ENCODE data around the gene NHEJ1. TPM values are rescaled to one million over a fixed set of nuclear protein-coding genes. Genes with fewer than 3 reads are reported as not detected.

Gene NHEJ1
- total and polyA plus RNA-seq, 2 donors (not counting 3 experiments of a cell fraction or from before 2014, with no cell fraction given) = 12.8 to 12.9 TPM

GRCh38 chr2:219167997-219168396, 7.4 kb upstream of the NHEJ1 start:
- Histone ChIP-seq H2AFZ (ENCODE audit: low read depth, low read length) (no peak overlapping the region), H3K27me3 (ENCODE audit: control insufficient read depth in 2 of 2, insufficient read depth in 2 of 2, low read length in 2 of 2) (no peaks in the 10 kb centered on the region), H3K9me3 (replicated peaks; ENCODE audit: control insufficient read depth, insufficient read depth, low read length) (no peaks in the 10 kb centered on the region), H3K27ac (ENCODE audit: insufficient read depth, low read depth, low read length) (no peak overlapping the region), H3K4me2 (ENCODE audit: insufficient read depth, low read length) (no peak overlapping the region), H3K9me1 (replicated peaks; ENCODE audit: control insufficient read depth, extremely low read depth, insufficient read depth, low read length) (no peaks in the 10 kb centered on the region), H3K79me2 (ENCODE audit: control insufficient read depth, insufficient read depth, low read length) (no peaks in the 10 kb centered on the region), H3K9ac (replicated peaks; ENCODE audit: extremely low read depth, insufficient read depth, low read length) (no peak overlapping the region), H3K4me1 (ENCODE audit: control insufficient read depth, extremely low read depth, insufficient read depth, low read length) (no peaks in the 10 kb centered on the region), H3K36me3 (ENCODE audit: control insufficient read depth in 2 of 2, extremely low read depth in 1 of 2, insufficient read depth in 2 of 2, low read length in 2 of 2) (peaks cover 0 to 7% of the 10 kb centered on the region in 2 experiments), H3K4me3 (replicated peaks in 1 of 3; ENCODE audit: insufficient read depth in 1 of 3, low read depth in 1 of 3, low read length in 3 of 3) (no peak overlapping the region), H4K20me1 (replicated peaks; ENCODE audit: control insufficient read depth, extremely low read depth, insufficient read depth, low read length) (peaks cover 3% of the 10 kb centered on the region)
- DNase-seq (ENCODE audit: low read depth, low spot score) (no peak), FAIRE-seq (no peak)
- dilution Hi-C loops (cut with MboI; ENCODE audit: extremely low pct_ligation_motif_present, low sequenced_read_pairs) (no loop called here), intact Hi-C loops (cut with micrococcal nuclease) (no loop called here)
- ChIA-PET POLR2A (no interaction called here), CTCF (no interaction called here)
- no TSS peak for BruUV-seq (replicated peaks)
- TF ChIP-seq MYC (IDR thresholded peaks at IDR 0.05; ENCODE audit: low read depth, low read length) = no peak
- TF ChIP-seq POLR2A (IDR thresholded peaks at IDR 0.05; ENCODE audit: low read depth, low read length) = no peak
- no peak for TF ChIP-seq JUN (IDR thresholded peaks at IDR 0.05; ENCODE audit: borderline replicate concordance, insufficient read depth, insufficient read length, low read depth)
- TF ChIP-seq EZH2 (IDR thresholded peaks at IDR 0.05; ENCODE audit: borderline replicate concordance, low read depth, low read length, severe bottlenecking) = no peak
- TF ChIP-seq FOS (IDR thresholded peaks at IDR 0.05; ENCODE audit: borderline replicate concordance, insufficient read depth, low read length) = no peak
- no peak for TF ChIP-seq POLR2AphosphoS5 (IDR thresholded peaks at IDR 0.05; ENCODE audit: insufficient read depth, low read depth, low read length)

- POLR2A ChIA-PET = no interaction called here
- intact Hi-C loops (cut with micrococcal nuclease) = no loop called here
Observed at GRCh38 chr2:219165058-219165911, 4.7 kb upstream of the NHEJ1 start.

More at GRCh38 chr2:219165058-219165911, 4.7 kb upstream of the NHEJ1 start:
- no peak for FAIRE-seq
- H3K9ac ChIP-seq (replicated peaks; ENCODE audit: extremely low read depth, insufficient read depth, low read length) = no peak overlapping the region
- CTCF ChIA-PET = no interaction called here
- no peak overlapping the region for H3K27ac ChIP-seq (ENCODE audit: insufficient read depth, low read depth, low read length)
- no peaks in the 10 kb centered on the region for H3K9me1 ChIP-seq (replicated peaks; ENCODE audit: control insufficient read depth, extremely low read depth, insufficient read depth, low read length)
- TF ChIP-seq CTCF (IDR thresholded peaks at IDR 0.05; ENCODE audit: extremely low read depth in 1 of 2, insufficient read depth in 1 of 2, low read depth in 1 of 2, low read length in 2 of 2) = no peak
- no peak for TF ChIP-seq MAX (IDR thresholded peaks at IDR 0.05; ENCODE audit: insufficient read depth, insufficient read length)
- no peak for TF ChIP-seq FOS (IDR thresholded peaks at IDR 0.05; ENCODE audit: borderline replicate concordance, insufficient read depth, low read length)
- no peak for TF ChIP-seq EZH2 (IDR thresholded peaks at IDR 0.05; ENCODE audit: borderline replicate concordance, low read depth, low read length, severe bottlenecking)
- TF ChIP-seq JUN (IDR thresholded peaks at IDR 0.05; ENCODE audit: borderline replicate concordance, insufficient read depth, insufficient read length, low read depth) = no peak
- no peak for TF ChIP-seq MYC (IDR thresholded peaks at IDR 0.05; ENCODE audit: low read depth, low read length)
- no peak for TF ChIP-seq POLR2A (IDR thresholded peaks at IDR 0.05; ENCODE audit: low read depth, low read length)
- no peak for TF ChIP-seq GATA2 (IDR thresholded peaks at IDR 0.05; ENCODE audit: insufficient read depth, insufficient read length, low read depth, low read length)
- H3K79me2 ChIP-seq (ENCODE audit: control insufficient read depth, insufficient read depth, low read length) = no peaks in the 10 kb centered on the region
- H2AFZ ChIP-seq (ENCODE audit: low read depth, low read length) = no peak overlapping the region
- H3K9me3 ChIP-seq (replicated peaks; ENCODE audit: control insufficient read depth, insufficient read depth, low read length) = no peaks in the 10 kb centered on the region
- H3K27me3 ChIP-seq (ENCODE audit: control insufficient read depth in 2 of 2, insufficient read depth in 2 of 2, low read length in 2 of 2) = no peaks in the 10 kb centered on the region
- no peak overlapping the region for H3K4me3 ChIP-seq (replicated peaks in 1 of 3; ENCODE audit: insufficient read depth in 1 of 3, low read depth in 1 of 3, low read length in 3 of 3)
- H3K4me1 ChIP-seq (ENCODE audit: control insufficient read depth, extremely low read depth, insufficient read depth, low read length) = peaks cover 4% of the 10 kb centered on the region
- no peaks in the 10 kb centered on the region for H4K20me1 ChIP-seq (replicated peaks; ENCODE audit: control insufficient read depth, extremely low read depth, insufficient read depth, low read length)
- H3K4me2 ChIP-seq (ENCODE audit: insufficient read depth, low read length) = no peak overlapping the region
- dilution Hi-C loops (cut with MboI; ENCODE audit: extremely low pct_ligation_motif_present, low sequenced_read_pairs) = no loop called here
- no TSS peak for BruUV-seq (replicated peaks)
- H3K36me3 ChIP-seq (ENCODE audit: control insufficient read depth in 2 of 2, extremely low read depth in 1 of 2, insufficient read depth in 2 of 2, low read length in 2 of 2) = no peaks in the 10 kb centered on the region
- no peak for DNase-seq (ENCODE audit: low read depth, low spot score)
